ENCODE data around the gene CLASRP. TPM values are rescaled to one million over a fixed set of nuclear protein-coding genes. Genes with fewer than 3 reads are reported as not detected.

The CLASRP gene
- total RNA-seq, 1 donor from 2014 or later, result 43.3 TPM

Other genes starting within 250 kb of the CLASRP start
- gene BCAM, start 229.9 kb upstream of the CLASRP start, total RNA-seq, result 57.0 and 78.9 TPM in 2 replicates
- gene NECTIN2, start 192.7 kb upstream of the CLASRP start, total RNA-seq, result 292 and 342 TPM in 2 replicates
- gene TOMM40, start 147.8 kb upstream of the CLASRP start, total RNA-seq, result 74.7 and 75.5 TPM in 2 replicates
- gene APOE, start 133.2 kb upstream of the CLASRP start, total RNA-seq, result 4.0 and 10.0 TPM in 2 replicates
- 0.44 and 2.3 TPM in 2 replicates for gene APOC1, start 124.4 kb upstream of the CLASRP start, total RNA-seq
- not detected in 2 replicates for gene APOC4, start 96.8 kb upstream of the CLASRP start, total RNA-seq
- gene APOC2, start 93.0 kb upstream of the CLASRP start, total RNA-seq, result not detected in 2 replicates
- gene CLPTM1, start 83.7 kb upstream of the CLASRP start, total RNA-seq, result 87.7 and 119 TPM in 2 replicates
- 24.1 and 46.9 TPM in 2 replicates for gene RELB, start 37.6 kb upstream of the CLASRP start, total RNA-seq
- 0.53 and 0.78 TPM in 2 replicates for gene ZNF296, start 37.4 kb downstream of the CLASRP start, total RNA-seq
- 33.6 and 45.6 TPM in 2 replicates for gene GEMIN7, start 40.2 kb downstream of the CLASRP start, total RNA-seq
- 39.6 and 44.7 TPM in 2 replicates for gene PPP1R37, start 54.1 kb downstream of the CLASRP start, total RNA-seq
- 0.29 TPM in 2 replicates for gene NKPD1, start 121.9 kb downstream of the CLASRP start, total RNA-seq
- 19.4 and 25.3 TPM in 2 replicates for gene TRAPPC6A, start 139.2 kb downstream of the CLASRP start, total RNA-seq
- 15.6 and 21.3 TPM in 2 replicates for gene BLOC1S3, start 139.7 kb downstream of the CLASRP start, total RNA-seq
- 8.3 and 9.3 TPM in 2 replicates for gene EXOC3L2, start 206.4 kb downstream of the CLASRP start, total RNA-seq
- 32.3 and 36.6 TPM in 2 replicates for gene MARK4, start 212.2 kb downstream of the CLASRP start, total RNA-seq